ENCODE results near the gene SIRT7. TPM values are rescaled to one million over a fixed set of nuclear protein-coding genes. Genes with fewer than 3 reads are reported as not detected.

The SIRT7 gene
- total RNA-seq, 2 experiments from 2014 or later = 49.1 to 69.3 TPM

GRCh38 chr17:81930142-81931125 lies 12.5 kb upstream of the SIRT7 start:
- H3K36me3 ChIP-seq (ENCODE audit: insufficient read depth, low read length) = peaks cover 26% of the 10 kb centered on the region
- TF ChIP-seq EZH2phosphoT487 (IDR thresholded peaks at IDR 0.05; ENCODE audit: borderline replicate concordance, low read depth, low read length) = no peak
- TF ChIP-seq, protein P1, sequence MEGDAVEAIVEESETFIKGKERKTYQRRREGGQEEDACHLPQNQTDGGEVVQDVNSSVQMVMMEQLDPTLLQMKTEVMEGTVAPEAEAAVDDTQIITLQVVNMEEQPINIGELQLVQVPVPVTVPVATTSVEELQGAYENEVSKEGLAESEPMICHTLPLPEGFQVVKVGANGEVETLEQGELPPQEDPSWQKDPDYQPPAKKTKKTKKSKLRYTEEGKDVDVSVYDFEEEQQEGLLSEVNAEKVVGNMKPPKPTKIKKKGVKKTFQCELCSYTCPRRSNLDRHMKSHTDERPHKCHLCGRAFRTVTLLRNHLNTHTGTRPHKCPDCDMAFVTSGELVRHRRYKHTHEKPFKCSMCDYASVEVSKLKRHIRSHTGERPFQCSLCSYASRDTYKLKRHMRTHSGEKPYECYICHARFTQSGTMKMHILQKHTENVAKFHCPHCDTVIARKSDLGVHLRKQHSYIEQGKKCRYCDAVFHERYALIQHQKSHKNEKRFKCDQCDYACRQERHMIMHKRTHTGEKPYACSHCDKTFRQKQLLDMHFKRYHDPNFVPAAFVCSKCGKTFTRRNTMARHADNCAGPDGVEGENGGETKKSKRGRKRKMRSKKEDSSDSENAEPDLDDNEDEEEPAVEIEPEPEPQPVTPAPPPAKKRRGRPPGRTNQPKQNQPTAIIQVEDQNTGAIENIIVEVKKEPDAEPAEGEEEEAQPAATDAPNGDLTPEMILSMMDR (conservative IDR thresholded peaks at IDR 0.05; ENCODE audit: low read length) = no peak

GRCh38 chr17:81929253-81930141 lies 11.5 kb upstream of the SIRT7 start:
- Histone ChIP-seq H3K27ac (ENCODE audit: low read depth, low read length, poor library complexity, severe bottlenecking) (no peak overlapping the region), H4K20me1 (ENCODE audit: insufficient read depth, low read length) (no peaks in the 10 kb centered on the region), H3K4me3 (ENCODE audit: low read depth, low read length, poor library complexity, severe bottlenecking) (no peak overlapping the region), H3K9me2 (ENCODE audit: insufficient read depth, low read length) (no peaks in the 10 kb centered on the region), H2AFZ (ENCODE audit: low read length) (no peak overlapping the region), H3K36me3 (ENCODE audit: insufficient read depth, low read length) (peaks cover 17% of the 10 kb centered on the region; the same call in 1 of the 2 replicates), H3K4me1 (ENCODE audit: insufficient read depth, low read length, poor library complexity, severe bottlenecking) (peaks cover 28% of the 10 kb centered on the region), H3K4me2 (ENCODE audit: low read length) (peak overlapping the region; percentile 73), H3K79me2 (ENCODE audit: insufficient read depth, low read depth, low read length) (peaks cover 27% of the 10 kb centered on the region), H3K9me3 (ENCODE audit: low read length) (no peaks in the 10 kb centered on the region)
- ChIA-PET POLR2A (interaction anchor here (0.7 kb wide), 2 partner anchors 12 to 236 kb away, joined by 3 read pairs; partner anchors contain the start of gene SIRT7), CTCF (ENCODE audit: unreplicated experiment) (no interaction called here)
- intact Hi-C loops (cut with micrococcal nuclease; ENCODE audit: unreplicated experiment) = no loop called here
- TF ChIP-seq EZH2phosphoT487 (IDR thresholded peaks at IDR 0.05; ENCODE audit: borderline replicate concordance, low read depth, low read length) = no peak
- TF ChIP-seq, protein P1 (conservative IDR thresholded peaks at IDR 0.05; ENCODE audit: low read length) = no peak
- no TSS peak for BruUV-seq (replicated peaks)
- no peak for DNase-seq (ENCODE audit: low spot score)

More at GRCh38 chr17:81930142-81931125, 12.5 kb upstream of the SIRT7 start:
- BruUV-seq (replicated peaks) = TSS peak; percentile 62
- H3K79me2 ChIP-seq (ENCODE audit: insufficient read depth, low read depth, low read length) = peaks cover 18% of the 10 kb centered on the region
- H4K20me1 ChIP-seq (ENCODE audit: insufficient read depth, low read length) = no peaks in the 10 kb centered on the region
- H3K4me2 ChIP-seq (ENCODE audit: low read length) = no peak overlapping the region
- no peaks in the 10 kb centered on the region for H3K9me3 ChIP-seq (ENCODE audit: low read length)
- no peak overlapping the region for H2AFZ ChIP-seq (ENCODE audit: low read length)
- H3K4me1 ChIP-seq (ENCODE audit: insufficient read depth, low read length, poor library complexity, severe bottlenecking) = peaks cover 20% of the 10 kb centered on the region
- intact Hi-C loops (cut with micrococcal nuclease; ENCODE audit: unreplicated experiment) = no loop called here
- ChIA-PET CTCF (ENCODE audit: unreplicated experiment) (no interaction called here), POLR2A (interaction anchor here (0.7 kb wide), 1 partner anchor 235 kb away, joined by 3 read pairs; no protein-coding TSS in a partner anchor)
- DNase-seq (ENCODE audit: low spot score) = no peak
- no peaks in the 10 kb centered on the region for H3K9me2 ChIP-seq (ENCODE audit: insufficient read depth, low read length)
- no peak overlapping the region for H3K4me3 ChIP-seq (ENCODE audit: low read depth, low read length, poor library complexity, severe bottlenecking)
- no peak overlapping the region for H3K27ac ChIP-seq (ENCODE audit: low read depth, low read length, poor library complexity, severe bottlenecking)
